ENCODE results near the gene ENAH.

Gene ENAH

DNA sequence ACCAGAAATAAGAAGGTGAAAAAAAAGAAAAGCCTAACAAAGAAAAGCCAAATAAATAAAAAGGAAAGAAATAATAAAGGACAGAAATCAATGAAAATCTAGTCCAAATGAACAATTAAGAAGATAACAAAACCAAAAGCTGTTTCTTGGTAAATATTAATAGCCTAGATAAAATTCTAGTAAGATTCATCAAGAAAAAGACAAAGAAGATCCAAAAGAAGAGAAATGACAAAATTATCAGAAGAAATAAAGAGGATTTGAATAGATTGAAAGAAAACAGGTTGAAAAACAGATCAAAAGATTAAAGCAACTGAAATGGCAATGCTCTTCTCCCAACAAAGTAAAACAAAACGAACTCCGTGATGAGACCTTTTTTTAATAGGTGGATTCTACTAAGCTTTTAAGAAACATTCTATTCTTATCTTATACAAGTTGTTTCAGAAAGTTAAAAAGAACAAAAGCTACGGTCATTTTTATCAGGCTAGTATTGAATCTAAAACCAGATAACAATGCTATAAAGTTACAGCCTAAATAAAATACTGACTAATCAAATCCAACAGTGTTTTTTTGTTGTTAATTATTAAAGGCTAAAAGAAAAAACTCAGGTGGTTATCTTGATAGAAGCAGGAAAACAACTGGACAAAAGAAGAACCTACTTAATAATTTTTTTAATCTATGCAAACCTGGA is 50.9 kb downstream of the ENAH start:
- no peak for DNase-seq

GRCh38 chr1:225598847-225599246 is 54.1 kb downstream of the ENAH start:
- DNase-seq: no peak

DNA sequence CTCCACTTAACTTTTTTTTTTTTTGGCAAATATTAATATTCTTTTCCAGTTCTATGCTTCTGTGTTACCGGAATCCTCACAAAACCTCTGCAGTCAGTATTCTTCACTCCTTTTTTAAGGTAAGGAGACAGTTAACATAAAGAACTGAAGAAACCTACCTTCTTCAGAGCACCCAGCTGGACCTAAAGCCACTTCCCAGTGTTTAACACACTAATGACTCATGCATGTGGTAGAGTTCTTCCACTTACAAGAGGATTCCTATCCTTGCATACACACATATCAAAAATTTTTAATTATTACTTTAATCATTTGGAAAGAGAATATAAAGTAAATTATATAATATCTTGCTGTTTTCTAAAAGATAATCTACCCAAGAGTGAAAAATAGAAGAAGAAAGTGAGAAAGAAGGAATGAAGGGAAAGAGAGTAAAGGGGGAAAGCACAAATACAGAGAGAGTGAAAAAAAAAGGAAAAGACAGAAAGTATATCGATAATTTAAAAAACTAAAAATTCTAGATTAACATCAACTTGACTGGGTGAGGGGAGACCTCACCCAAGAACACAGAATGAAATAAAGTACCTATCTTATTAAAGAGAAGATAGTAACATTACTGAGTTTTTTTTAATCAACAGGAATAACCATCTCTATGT is 54.9 kb downstream of the ENAH start:
- DNase-seq: no peak

DNA sequence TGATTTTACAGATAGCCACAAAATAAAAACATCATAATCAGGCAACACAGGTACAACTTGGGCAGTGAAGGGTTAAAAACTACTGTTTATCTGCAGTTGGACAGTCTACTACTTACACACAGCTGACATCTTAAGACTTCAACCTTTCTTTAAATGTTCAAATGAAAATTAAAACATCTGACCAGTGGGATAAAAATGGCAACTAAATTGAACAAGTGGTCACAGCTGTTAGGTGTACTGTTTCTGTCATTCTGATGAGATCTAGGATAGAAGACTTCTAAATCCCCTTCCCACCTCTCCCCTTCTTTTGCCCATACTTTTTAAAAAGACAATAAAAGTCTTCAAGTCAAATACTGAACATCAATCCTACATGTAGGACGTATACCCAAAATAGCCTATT is 56.2 kb downstream of the ENAH start:
- DNase-seq: no peak

- DNase-seq: no peak
Measured at GRCh38 chr1:225595974-225596551, 56.9 kb downstream of the ENAH start.

GRCh38 chr1:225595452-225595851 is 57.5 kb downstream of the ENAH start:
- no peak for DNase-seq

DNA sequence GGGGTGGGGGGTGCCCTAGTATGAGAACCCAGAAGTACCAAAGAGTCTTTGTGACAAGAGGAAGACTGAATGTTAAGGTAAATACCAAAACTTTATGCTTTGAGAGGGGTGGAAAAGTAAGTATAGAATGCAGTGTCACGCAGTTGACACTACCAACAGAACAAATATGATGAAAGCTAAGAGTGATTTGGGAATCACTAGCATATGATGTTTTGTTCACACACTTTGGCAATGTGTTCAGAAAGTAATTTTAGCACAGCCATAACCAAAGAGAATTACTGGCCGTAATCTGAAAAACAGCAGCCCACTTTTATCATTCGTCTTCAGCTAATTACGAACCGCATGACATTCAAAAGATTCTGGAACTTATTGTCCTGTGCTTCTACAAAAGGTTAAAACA is 59.5 kb downstream of the ENAH start:
- no peak for DNase-seq

GRCh38 chr1:225592362-225593025 is 60.4 kb downstream of the ENAH start:
- no peak for DNase-seq

GRCh38 chr1:225587310-225587709 is 65.6 kb downstream of the ENAH start:
- no peak for DNase-seq

DNA sequence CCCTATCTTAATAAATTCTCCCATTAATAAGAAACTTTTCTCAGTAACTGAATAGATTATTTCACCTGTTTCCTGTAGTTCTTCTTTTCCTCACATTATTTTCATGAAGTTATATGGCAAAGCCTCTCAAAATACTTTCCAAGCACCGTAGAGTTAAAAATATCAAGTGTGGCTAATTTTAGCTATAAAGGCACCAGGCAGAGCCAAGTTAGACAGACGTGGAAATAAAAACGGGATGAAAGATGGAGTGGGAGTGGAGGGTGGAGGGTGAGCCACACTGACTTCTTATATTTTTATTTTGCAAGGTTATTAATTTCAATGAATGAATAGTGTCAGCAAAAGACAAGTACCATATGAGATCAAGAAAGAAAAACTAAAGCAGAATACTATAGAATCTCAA is 71.7 kb downstream of the ENAH start:
- no peak for DNase-seq

DNA sequence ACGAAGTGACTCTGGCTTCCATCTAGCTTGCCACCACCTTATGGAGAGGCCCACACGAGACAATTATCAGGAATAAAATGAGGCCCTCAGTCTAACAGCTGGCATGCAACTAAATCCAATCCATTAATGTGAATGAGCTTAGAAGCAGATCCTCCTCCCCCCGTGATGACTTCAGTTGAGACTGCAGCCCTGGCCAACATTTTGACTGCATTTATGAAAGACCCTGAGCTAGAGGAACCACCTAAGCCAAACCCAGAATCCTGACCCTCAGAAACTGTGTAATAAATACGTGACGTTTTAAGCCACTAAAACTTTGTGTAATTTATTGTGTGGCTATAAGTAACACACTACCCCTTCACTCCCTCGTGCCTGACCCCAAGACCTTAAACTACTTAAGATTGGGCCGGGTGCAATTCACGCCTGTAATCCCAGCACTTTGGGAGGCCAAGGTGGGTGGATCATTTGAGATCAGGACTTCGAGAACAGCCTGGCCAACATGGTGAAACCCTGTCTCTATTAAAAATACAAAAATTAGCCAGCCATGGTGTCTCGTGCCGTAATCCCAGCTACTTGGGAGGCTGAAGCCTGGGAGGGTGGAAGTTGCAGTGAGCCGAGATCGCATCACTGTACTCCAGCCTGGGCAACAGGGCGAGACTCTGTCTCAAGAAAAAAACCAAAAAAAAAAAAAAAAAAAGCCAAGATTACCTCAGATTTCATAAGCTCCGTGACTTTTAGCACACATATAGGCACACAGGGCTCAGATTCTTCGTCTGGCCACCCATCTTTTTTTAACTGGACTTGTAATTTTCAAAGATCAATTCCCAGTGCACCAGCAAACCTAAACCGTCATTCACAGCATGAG is 72.5 kb downstream of the ENAH start:
- DNase-seq: peak; percentile 64

GRCh38 chr1:225578251-225578977 is 74.5 kb downstream of the ENAH start:
- no peak for DNase-seq

DNA sequence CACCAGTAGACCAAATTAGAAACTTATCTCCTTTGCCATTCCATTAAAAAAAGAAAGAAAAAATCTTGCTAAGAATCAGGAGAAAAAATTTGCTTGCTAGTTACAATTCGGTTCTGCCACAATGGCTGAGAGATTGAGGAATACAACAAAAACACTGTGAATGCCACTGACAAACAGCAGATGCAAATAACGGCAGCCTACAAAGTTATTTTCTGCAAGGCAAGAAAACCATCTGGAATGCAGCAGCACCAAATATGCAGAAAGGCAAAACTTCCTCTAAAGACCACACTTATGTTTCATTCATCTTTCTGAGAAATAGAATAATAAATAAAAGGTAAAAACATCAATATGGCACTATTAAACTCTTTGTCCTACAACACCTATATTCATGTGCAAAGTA is 75.7 kb downstream of the ENAH start:
- DNase-seq: no peak

DNA sequence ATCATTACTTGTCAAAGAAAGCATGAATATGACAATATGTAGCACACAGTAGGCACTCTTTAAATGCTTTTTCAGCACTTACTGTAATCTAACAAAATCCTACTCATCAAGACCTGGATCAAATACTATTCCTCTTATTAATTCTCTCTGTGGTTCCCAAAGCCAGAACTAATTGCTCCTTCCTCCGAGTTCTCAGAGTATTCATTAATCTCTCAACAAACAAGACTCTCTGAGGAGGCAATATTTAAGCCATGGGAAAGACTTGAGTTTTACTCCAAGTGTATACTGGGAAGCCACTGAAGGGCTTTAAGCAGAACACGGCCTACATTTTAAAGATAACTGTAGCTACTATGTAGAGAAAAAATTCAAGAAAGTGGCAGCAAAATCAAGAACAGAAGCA is 79.7 kb downstream of the ENAH start:
- DNase-seq: no peak

DNA sequence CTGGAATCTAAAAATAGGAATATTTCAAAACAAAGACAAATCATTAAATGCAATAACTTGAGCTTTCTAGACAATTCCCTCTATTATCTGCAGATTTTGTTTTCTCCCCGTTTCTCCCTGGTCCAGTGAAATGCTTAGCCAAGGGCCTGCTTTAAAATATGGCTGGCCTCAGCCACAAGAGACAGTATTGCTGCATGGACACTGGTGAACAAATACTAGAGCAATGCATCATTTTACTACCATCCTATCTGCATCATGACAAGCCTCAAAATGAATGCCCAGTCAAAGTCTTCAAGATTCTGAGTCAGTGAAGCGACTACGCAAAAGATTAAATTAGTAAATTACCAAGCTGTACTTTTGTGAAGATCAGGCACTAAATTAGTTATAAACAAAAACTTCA is 80.5 kb downstream of the ENAH start:
- DNase-seq: no peak

DNA sequence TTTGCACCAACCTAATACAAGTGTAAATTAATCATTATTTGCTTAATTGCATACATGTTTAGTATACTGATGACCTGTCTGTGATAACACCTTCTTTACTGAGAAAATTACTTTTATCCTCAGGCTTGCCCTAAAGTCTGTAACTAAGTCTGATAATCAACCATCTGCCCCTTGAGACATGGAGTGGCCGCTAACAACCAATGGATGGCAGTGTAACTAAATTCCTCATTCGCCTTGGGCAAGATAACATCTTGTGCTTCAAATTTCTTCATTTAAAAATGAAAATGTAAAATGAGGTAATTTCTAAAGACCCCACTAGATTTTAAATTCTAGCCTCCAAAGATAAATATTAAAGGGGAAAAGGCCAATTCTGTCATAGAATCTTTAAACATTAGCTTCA is 85.1 kb downstream of the ENAH start:
- DNase-seq: peak; percentile 24

- DNase-seq: no peak
Measured at GRCh38 chr1:225565847-225566246, 87.1 kb downstream of the ENAH start.

DNA sequence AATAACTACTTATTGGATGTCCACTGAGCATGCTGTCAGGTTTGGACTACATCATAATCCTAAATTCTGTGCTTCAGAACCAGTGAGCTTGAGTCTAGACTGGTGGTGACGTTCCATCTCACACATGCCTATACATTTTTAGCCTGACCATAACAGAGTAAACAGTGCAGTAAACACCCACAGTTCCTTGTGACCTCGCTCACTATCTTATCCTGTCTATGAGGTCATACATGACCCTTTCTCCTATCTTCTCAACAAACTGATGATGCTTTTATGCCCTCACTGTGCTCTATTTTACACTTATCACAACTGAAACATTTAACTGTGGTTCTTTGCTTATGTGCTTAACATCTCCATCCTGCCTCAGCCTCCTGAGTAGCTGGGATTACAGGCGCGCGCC is 91.2 kb downstream of the ENAH start:
- no peak for DNase-seq

DNA sequence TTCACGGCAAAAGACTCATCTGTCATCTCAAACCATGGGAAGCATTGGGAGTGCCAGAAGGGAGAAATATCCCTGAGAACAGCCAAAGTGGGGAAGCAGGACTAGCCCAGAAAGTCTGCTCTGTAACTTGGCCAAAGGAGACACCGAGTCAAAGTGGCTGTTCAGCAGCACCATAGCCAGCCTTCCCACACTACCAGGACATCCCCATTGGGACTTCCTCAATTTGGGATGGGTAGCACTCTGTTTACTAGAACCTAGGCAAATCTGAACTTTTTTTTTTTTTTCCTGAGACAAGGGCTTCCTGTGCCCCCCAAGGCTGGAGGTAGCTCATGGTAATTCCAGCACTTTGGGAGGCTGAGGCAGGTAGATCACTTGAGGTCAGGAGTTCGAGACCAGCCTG is 93.0 kb downstream of the ENAH start:
- no peak for DNase-seq

DNA sequence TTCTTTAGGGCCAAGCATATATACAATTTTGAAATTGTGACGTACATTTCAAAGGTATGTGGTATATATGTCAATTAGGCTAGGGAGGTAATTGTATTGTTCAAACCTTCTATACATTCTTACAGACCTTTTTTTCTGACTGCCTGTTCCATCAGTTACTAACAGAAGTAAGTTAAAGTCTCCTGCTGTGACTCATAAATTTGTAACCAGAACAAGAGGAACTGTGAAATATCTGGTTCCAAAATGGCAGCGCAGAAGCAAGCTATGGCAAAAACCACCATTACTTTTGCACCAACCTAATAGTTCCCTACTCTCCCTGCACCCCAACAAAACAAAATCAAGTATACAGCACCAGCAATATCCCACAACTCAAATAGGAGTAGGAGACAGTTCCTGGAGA is 93.6 kb downstream of the ENAH start:
- DNase-seq: no peak

- no peak for DNase-seq
Measured at GRCh38 chr1:225556694-225557093, 96.2 kb downstream of the ENAH start.

DNA sequence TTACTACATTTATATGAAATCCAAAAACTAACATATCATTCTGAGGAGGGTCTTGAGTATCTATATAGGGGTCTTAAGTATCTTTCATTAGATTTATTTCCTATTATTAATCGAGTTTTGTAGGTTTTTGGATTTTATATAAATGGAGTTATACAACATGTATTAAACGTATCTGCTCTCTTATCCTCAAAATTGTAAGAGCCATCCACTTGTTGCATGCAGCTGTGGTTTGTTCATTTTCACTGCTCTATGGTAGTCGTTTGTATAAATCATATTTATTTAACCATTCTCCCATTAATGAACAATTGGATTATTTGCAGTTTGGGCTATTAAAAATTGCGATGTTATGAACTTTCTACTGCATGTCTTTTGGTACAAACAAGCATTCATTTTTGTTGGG is 97.1 kb downstream of the ENAH start:
- no peak for DNase-seq
